GM12892 (cell line): ENCODE measurements around the gene KLF3.

ENCODE experiments used
- POLR2A ChIP-seq: IDR thresholded peaks from 2 replicates; pipeline ENCODE4 v1.6.1; 2011; ENCODE audit warnings: low read depth, low read length, control low read depth
- POLR2AphosphoS5 ChIP-seq: IDR thresholded peaks from 2 replicates; pipeline ENCODE4 v1.6.1; 2011; ENCODE audit warnings: low read depth, low read length, control low read depth

DNA sequence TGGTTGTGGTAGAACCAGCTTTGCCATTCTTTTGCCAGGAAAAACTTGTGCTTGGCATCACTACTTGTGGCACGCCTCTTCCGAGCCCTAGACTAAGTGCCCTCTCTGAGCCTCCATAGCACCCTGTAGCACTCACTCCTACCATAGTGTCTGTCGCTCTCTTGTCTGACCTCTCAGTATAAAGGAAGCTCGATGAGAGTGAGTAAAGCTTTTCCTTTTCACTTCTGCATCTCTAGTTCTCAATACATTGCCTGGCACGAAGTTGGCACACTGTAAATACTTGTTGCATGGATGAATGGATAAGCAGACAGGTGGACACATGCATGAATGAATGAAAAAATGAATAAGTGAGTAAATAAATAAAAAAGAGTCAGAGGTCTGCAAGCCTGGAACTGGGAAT lies 70.4 kb downstream of the KLF3 start:
- TF ChIP-seq POLR2A (no peak), POLR2AphosphoS5 (no peak)
